ENCODE measurements around the gene IGFBP7. TPM values are rescaled to one million over a fixed set of nuclear protein-coding genes. Genes with fewer than 3 reads are reported as not detected.

IGFBP7 gene
- total RNA-seq, 2 donors from 2014 or later, result 1.1 TPM; not detected in 1

GRCh38 chr4:57084360-57084759 is 25.8 kb downstream of the IGFBP7 start:
- Mint-ChIP-seq H3K27me3 (ENCODE audit: insufficient read depth) (no peaks in the 10 kb centered on the region), H3K9me3 (peaks cover 16% of the 10 kb centered on the region), H3K4me3 (no peak overlapping the region), H3K27ac (no peak overlapping the region), H3K4me1 (peaks cover 11% of the 10 kb centered on the region), H3K36me3 (ENCODE audit: low read depth) (no peaks in the 10 kb centered on the region)
- Histone ChIP-seq H3K9ac (ENCODE audit: extremely low read depth, low read length, poor library complexity, severe bottlenecking) (no peak overlapping the region), H3K36me3 (ENCODE audit: control insufficient read depth, insufficient read depth, low read length) (no peaks in the 10 kb centered on the region), H3K27ac (ENCODE audit: low read depth, low read length) (no peak overlapping the region), H3K4me1 (ENCODE audit: control insufficient read depth, insufficient read depth, low read length) (peaks cover 6% of the 10 kb centered on the region), H3K27me3 (ENCODE audit: control insufficient read depth, insufficient read depth, low read length, poor library complexity, severe bottlenecking) (no peaks in the 10 kb centered on the region), H3K4me3 (ENCODE audit: low read length) (no peak overlapping the region), H3K9me3 (ENCODE audit: control insufficient read depth, low read length) (no peaks in the 10 kb centered on the region)
- WGBS, 2 experiments (ENCODE audit: insufficient coverage in 1 of 2, insufficient read length in 1 of 2), result 91 to 96% methylated on average over 1 to 2 of the region's 2 CpGs
- DNase-seq, result no peak
- TF ChIP-seq, protein P1, sequence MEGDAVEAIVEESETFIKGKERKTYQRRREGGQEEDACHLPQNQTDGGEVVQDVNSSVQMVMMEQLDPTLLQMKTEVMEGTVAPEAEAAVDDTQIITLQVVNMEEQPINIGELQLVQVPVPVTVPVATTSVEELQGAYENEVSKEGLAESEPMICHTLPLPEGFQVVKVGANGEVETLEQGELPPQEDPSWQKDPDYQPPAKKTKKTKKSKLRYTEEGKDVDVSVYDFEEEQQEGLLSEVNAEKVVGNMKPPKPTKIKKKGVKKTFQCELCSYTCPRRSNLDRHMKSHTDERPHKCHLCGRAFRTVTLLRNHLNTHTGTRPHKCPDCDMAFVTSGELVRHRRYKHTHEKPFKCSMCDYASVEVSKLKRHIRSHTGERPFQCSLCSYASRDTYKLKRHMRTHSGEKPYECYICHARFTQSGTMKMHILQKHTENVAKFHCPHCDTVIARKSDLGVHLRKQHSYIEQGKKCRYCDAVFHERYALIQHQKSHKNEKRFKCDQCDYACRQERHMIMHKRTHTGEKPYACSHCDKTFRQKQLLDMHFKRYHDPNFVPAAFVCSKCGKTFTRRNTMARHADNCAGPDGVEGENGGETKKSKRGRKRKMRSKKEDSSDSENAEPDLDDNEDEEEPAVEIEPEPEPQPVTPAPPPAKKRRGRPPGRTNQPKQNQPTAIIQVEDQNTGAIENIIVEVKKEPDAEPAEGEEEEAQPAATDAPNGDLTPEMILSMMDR (conservative IDR thresholded peaks at IDR 0.05), result no peak

- H3K9ac ChIP-seq (ENCODE audit: extremely low read depth, low read length, poor library complexity, severe bottlenecking), result no peak overlapping the region
- Mint-ChIP-seq H3K9me3 (peaks cover 16% of the 10 kb centered on the region), H3K4me3 (no peak overlapping the region), H3K27me3 (ENCODE audit: insufficient read depth) (no peaks in the 10 kb centered on the region), H3K36me3 (ENCODE audit: low read depth) (no peaks in the 10 kb centered on the region), H3K4me1 (peaks cover 22% of the 10 kb centered on the region), H3K27ac (no peak overlapping the region)
- no peaks in the 10 kb centered on the region for H3K9me3 ChIP-seq (ENCODE audit: control insufficient read depth, low read length)
- no peaks in the 10 kb centered on the region for H3K36me3 ChIP-seq (ENCODE audit: control insufficient read depth, insufficient read depth, low read length)
- H3K27me3 ChIP-seq (ENCODE audit: control insufficient read depth, insufficient read depth, low read length, poor library complexity, severe bottlenecking), result no peaks in the 10 kb centered on the region
- H3K4me3 ChIP-seq (ENCODE audit: low read length), result no peak overlapping the region
- DNase-seq, result no peak
- WGBS, 2 experiments (ENCODE audit: insufficient coverage in 1 of 2, insufficient read length in 1 of 2), result 83% methylated on average over 1 of the region's 2 CpGs
- H3K4me1 ChIP-seq (ENCODE audit: control insufficient read depth, insufficient read depth, low read length), result peaks cover 13% of the 10 kb centered on the region
- TF ChIP-seq, protein P1 (conservative IDR thresholded peaks at IDR 0.05), result no peak
- no peak overlapping the region for H3K27ac ChIP-seq (ENCODE audit: low read depth, low read length)
Measured at GRCh38 chr4:57083090-57083489, 27.1 kb downstream of the IGFBP7 start.

DNA sequence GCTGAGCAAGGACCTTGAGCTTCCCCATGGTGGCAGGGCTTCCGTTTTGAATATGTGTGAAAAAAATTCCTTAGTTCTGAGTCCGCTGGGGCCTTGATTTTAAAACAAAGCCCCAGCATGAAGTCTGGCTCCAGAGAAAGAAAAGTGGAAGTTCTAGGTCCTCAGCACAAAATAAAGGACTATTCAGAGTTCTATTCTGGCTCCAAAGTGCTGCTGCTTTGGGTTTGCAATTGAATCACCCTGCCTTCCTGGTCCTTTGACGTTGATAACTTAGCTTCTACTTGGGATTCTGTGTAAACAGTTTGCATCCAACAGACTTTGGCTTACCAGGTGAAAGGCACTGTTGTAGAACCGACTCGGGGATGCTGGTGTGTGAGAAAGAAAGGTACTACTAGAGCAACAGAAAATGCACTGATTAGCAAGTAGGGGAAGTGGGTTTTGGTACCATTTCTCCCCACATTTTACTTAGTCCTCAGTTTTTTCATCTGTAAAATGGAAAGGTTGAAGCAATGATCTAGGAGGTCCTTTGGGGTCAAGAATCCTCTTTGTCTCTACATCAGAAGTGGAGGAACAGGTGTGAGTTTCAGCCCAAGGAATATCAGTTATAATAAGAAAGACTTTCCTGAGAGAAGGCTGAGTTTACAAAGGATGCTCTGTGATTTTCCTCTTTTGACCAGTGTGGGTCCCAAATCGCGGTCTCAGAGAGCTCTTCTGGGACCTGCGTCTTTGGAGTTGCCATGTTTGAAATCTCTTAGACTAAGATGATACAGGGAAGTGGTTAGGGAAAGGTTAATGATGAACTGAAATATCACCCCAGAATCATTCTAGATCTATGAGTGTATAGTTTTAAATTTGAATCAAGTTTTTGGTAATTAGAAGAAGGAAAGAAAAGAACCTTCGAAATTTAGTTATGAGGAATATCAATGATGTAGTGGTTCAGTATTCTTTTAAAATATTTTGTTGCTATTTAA is 28.2 kb downstream of the IGFBP7 start:
- Mint-ChIP-seq H3K4me1 (peaks cover 24% of the 10 kb centered on the region), H3K36me3 (ENCODE audit: low read depth) (no peaks in the 10 kb centered on the region), H3K27me3 (ENCODE audit: insufficient read depth) (no peaks in the 10 kb centered on the region), H3K27ac (peak overlapping the region; percentile 75), H3K9me3 (peaks cover 16% of the 10 kb centered on the region), H3K4me3 (no peak overlapping the region)
- 36 to 80% methylated on average over 3 to 9 of the region's 9 CpGs for WGBS, 2 experiments (ENCODE audit: insufficient coverage in 1 of 2, insufficient read length in 1 of 2)
- no peaks in the 10 kb centered on the region for H3K9me3 ChIP-seq (ENCODE audit: control insufficient read depth, low read length)
- peak; percentile 81 for DNase-seq
- H3K9ac ChIP-seq (ENCODE audit: extremely low read depth, low read length, poor library complexity, severe bottlenecking), result no peak overlapping the region
- H3K36me3 ChIP-seq (ENCODE audit: control insufficient read depth, insufficient read depth, low read length), result no peaks in the 10 kb centered on the region
- H3K4me3 ChIP-seq (ENCODE audit: low read length), result no peak overlapping the region
- no peaks in the 10 kb centered on the region for H3K27me3 ChIP-seq (ENCODE audit: control insufficient read depth, insufficient read depth, low read length, poor library complexity, severe bottlenecking)
- peak overlapping the region; percentile 3 for H3K27ac ChIP-seq (ENCODE audit: low read depth, low read length)
- TF ChIP-seq, protein P1 (conservative IDR thresholded peaks at IDR 0.05), result no peak
- H3K4me1 ChIP-seq (ENCODE audit: control insufficient read depth, insufficient read depth, low read length), result peaks cover 13% of the 10 kb centered on the region
